HG03342 (cell line): ENCODE results near the gene IFNA5.

Experiments used
- ATAC-seq: cut with Tn5 transposase; IDR thresholded peaks from one replicate; pipeline ENCODE4 v1.9.1; 2021; ENCODE audit warnings: mild to moderate bottlenecking, moderate library complexity; ENCODE audit not compliant: unreplicated experiment

IFNA5 gene

GRCh38 chr9:21294904-21295538, 10.1 kb downstream of the IFNA5 start:
- peak; percentile 76 for ATAC-seq

- ATAC-seq: peak; percentile 59
Observed at GRCh38 chr9:21294364-21294774, 10.7 kb downstream of the IFNA5 start.

DNA sequence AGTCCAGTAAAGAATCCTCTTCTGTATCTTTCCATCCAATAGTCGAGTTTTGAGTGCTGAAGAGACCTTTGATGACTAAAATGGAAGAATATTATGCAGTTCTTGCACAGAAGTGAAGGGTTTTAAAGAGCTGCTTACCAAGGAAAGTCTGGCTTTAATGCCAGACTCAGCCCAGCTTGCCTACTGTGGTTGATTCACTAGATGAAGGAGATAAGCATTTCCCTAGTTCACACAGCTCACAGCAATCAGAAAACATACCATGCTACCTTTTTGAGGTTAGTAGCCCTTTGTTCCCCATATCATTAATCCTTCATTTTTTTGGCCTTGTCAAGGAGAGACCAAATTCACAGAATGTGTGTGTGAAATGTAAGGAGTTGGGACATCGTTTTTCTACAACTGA, 15.3 kb downstream of the IFNA5 start:
- ATAC-seq: no peak

DNA sequence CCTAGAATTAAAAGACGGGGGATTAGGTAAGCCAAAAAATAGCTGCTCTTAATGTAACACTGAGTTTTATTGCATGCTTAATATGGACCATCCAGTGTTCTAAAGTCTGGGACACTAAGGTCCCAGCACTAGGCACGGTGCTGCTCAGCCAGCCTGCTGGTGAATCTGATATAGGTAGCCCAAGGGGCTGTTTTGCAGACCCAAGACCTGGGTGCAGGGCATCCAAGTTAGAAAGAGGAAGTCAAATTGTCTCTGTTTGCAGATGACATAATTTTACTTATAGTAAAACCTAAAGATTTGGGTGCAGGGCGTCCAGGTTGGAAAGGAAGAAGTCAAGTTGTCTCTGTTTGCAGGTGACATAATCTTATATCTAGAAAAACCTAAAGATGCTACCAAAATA, 17.8 kb downstream of the IFNA5 start:
- no peak for ATAC-seq

DNA sequence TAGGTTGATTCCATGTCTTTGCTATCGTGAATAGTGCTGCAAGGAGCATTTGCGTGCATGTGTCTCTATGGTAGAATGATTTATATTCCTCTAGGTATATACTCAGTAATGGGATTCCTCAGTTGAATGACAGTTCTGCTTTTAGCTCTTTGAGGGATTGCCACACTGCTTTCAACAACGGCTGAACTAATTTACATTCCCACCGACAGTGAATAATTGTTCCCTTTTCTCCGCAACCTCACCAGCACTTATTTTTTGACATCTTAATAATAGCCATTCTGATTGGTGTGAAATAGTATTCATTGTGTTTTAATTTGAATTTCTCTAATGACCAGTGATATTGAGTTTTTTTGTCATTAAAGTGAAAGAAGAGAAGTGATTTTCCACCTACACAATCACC, 18.5 kb downstream of the IFNA5 start:
- ATAC-seq: no peak

GRCh38 chr9:21286099-21286498, 19.0 kb downstream of the IFNA5 start:
- ATAC-seq: no peak

- no peak for ATAC-seq
Observed at GRCh38 chr9:21281275-21281674, 23.8 kb downstream of the IFNA5 start.

- ATAC-seq: no peak
Observed at GRCh38 chr9:21268347-21268657, 36.8 kb downstream of the IFNA5 start.

DNA sequence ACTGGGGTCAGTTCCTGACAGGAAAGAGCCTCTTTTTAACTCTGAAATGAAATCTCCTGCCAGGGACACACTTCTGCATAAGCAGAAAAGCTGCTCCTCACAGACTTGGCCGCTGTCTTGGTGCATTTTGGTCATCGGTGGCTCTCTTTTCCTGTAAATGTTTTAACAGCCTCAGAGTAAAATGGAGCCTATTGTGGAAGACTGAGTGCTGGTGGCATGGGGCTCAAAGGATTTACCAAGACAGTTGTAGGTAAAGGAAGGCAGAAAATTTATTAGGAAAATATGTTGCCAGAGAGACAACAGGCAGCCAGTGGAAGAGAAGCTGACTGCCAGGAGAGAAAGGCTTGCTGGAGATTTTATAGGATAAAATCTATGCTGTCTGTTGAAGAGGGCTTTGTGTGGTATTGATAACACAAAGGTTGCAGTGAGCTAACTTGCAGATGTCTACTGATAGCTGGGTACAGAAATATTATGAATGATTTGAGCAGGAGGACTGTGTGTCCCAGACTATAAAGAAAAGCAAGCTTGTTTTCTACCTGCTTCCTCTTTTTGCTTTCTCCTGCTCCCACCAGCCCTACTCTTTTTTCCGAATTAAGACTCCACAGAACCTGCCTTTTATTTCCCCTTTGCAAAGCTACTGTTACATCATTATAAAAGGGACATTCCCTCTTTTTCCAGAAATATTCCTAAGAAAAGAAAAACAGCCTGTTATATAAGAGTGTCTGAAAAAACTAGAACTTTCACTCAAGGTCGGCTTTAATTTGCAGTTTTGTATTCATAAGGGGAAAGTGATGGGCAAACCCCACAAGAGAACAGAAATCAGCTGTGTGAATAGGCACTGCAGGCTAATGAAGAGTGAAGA, 37.4 kb downstream of the IFNA5 start:
- peak; percentile 59 for ATAC-seq

GRCh38 chr9:21266733-21267484, 38.2 kb downstream of the IFNA5 start:
- ATAC-seq: no peak

- ATAC-seq: no peak
Observed at GRCh38 chr9:21265421-21266189, 39.5 kb downstream of the IFNA5 start.

DNA sequence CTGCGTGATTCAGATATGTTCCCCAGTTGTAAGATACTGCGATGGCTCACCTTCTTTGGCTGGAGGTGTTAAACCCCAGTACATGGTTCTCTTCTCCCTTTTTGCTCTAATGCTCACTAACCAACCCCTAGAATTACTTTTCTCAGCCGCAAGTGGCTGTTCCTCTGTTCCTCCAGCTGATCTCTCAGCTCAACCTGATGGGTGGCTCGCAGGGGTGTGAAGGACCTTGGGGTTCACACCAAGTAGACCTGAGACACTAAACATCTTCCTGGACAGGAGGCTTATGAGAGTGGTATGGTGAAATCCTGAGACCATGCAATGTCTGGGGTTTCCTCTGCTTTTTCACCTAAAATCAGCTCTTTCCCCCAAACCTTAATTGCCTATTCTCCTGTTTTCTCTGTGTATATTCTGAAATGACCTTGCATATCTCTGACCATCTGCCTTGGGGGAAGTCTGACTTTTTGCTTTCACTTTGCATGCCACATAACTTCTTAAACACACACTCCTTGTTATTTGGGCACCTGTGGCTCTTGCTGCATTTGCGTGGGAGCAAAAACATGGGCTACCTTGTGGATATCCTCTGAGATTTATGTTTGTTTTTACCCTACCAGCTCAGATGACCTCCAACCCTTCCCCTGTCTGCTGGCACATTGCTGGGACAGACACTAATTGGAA, 49.4 kb downstream of the IFNA5 start:
- no peak for ATAC-seq
